HS-5 (cell line): ENCODE data around the gene ARID4B.
"Not testable (repeated sequence)": the region's sequence is repeated elsewhere in the genome, so short reads cannot be mapped to it uniquely, and the experiment has no call there.

Source experiments
- DNase-seq: peaks from one replicate; pipeline ENCODE4 v3.0.0-alpha.2; 2012; ENCODE audit warnings: low read depth

Gene ARID4B

DNA sequence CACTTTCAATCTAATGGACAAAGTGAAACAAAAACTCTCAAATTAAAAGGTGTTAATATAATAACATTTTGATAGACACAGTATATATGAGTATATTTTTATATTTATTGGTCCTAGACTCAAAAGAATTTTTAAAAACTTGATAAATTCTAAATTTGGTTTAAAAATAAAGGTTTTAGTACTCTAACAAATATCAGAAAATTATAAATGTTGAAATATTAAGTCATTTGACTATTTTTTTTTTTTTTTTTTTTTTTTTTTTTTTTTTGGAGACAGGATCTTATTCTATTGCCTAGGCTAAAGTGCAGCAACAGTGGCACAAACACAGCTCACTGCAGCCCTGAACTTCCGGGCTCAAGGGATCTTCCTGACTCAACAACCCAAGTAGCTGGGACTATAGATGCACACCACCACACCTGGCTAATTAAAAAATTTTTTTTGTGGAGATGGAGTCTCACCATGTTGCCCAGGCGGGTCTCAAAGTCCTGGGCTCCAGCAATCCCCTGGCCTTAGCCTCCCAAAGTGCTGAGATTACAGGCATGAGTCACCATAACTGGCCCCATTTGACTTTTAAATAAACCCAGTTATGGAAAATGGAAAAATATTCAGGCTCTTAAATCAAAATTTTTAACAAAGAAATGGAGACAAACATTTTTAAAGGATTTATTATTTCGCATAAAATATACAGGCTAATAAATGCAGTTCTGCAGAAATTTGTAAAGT, 106.2 kb downstream of the ARID4B start:
- DNase-seq: no peak

DNA sequence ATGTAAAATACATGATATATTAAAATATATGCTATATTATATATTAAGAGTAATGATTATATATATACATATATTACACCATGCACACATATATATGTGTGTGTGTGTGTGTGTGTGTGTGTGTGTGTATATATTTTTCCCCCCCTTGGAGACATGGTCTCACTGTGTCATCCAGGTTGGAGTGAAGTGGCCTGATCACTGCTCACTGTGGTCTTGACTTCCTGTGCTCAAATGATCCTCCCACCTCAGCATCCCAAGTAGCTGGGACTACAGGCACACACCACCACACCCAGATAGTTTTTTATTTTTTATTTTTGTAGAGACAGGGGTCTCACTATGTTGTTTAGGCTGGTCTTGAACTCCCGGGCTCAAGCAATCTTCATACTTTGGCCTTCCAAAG, 112.5 kb downstream of the ARID4B start:
- no peak for DNase-seq

DNA sequence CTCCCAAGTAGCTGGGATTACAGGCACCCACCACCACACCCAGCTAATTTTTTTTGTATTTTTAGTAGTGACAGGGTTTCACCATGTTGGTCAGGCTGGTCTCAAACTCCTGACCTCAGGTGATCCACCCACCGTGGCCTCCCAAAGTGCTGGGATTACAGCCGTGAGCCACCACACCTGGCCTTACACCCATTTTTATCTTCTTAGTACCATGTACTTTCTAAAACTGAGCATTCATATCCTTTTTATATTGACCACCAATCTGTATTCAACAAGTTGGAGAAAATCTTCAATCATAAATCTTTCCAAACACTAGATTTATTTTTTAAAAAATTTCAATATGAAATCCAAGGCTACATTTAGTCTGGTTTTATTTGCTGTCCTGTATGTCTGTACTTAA, 113.0 kb downstream of the ARID4B start:
- DNase-seq: not testable (repeated sequence)

- DNase-seq: no peak
These were observed 114.2 kb downstream of the ARID4B start for GRCh38 chr1:235213752-235214151.

- DNase-seq: no peak
These were observed 116.5 kb downstream of the ARID4B start for GRCh38 chr1:235211517-235211916.

DNA sequence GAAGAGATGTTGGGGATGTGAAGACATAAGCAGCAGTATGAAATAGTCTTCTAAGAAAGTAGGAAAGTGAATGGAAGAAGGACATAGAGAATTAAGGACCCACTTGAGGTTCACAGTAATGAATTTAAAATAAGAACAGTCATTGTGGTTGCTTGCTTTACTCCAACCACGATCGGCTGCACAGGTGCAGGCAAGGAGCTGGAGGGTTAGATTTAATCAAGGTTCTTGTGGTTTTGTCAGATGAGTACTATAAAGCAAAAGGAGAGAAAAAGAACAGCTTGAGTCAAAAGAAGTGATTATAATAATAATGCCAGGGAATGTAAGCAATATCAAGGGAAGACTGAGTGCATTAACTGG, 120.8 kb downstream of the ARID4B start:
- DNase-seq: no peak

GRCh38 chr1:235206533-235207208, 121.3 kb downstream of the ARID4B start:
- DNase-seq: no peak

- DNase-seq: no peak
These were observed 122.3 kb downstream of the ARID4B start for GRCh38 chr1:235205687-235206086.

DNA sequence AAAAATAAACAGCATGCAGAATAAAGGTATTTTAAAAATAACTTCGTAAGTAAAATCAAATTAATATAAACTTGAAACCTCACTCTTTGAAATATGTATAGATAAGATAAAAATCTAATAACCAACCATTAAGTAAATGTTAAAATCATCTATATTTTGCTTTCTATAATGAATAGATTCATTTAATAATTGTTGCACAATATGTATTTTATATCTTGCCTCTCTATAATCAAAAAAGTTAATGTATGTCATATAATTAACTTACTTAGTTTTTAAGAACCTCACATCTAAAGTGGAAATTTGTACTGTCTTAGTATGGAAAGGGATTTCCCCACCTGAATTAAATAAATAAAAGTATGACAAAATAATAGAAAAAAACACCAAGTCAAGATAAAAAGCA, 124.6 kb downstream of the ARID4B start:
- no peak for DNase-seq

- DNase-seq: not testable (repeated sequence)
These were observed 125.5 kb downstream of the ARID4B start for GRCh38 chr1:235202447-235202846.

- no peak for DNase-seq
These were observed 128.5 kb downstream of the ARID4B start for GRCh38 chr1:235199441-235199840.

DNA sequence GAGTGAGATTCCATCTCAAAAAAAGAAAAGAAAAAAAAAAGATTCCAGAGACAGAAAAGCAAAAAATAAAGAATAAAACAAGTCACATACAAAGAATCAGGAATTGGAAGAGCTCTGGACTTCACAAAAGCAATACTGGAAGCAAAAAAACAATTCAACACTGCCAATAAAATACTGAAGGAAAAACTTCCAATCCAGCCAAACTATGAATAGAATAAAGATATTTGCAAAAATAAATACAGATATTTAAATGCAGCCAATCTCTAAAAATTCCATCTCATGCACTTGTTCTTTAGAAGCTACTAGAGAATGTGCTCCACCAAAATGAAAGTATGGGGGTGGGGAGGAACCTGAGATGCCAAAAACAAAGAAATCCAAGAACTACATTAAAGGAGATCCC, 137.5 kb downstream of the ARID4B start:
- DNase-seq: no peak

GRCh38 chr1:235187316-235187715, 140.7 kb downstream of the ARID4B start:
- DNase-seq: no peak

DNA sequence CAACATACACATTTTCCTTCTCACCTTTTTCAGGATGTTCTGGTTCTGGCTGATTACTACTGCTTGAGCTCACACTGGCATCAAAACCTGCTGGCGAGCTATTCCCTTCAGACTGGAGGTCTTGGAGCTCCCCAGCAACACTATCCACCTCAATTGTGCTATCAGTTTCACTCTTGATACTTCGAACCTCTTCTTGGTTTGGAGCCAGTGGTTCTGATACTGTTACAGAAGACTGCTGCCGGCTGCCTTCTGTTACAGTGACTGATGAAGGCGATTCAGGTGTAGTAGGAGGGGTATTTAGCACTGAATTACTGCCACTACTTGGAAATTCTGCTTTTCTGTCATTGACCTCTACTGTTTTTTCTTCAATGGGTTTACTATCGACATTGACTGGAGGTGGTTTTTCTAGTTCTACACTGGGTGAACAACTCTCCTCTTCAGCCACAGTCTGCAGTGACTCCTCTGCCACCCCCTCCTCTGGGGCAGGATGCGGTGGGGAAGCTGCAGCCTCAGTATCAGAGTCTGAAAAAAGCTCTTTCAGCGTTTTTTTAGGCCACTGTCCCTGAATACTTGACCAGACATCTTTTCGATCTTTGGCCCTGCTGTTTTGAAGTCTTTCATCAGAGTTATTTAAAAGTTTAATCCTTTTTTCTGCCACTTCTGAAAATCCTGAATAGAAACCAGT, 146.3 kb downstream of the ARID4B start:
- DNase-seq: no peak

DNA sequence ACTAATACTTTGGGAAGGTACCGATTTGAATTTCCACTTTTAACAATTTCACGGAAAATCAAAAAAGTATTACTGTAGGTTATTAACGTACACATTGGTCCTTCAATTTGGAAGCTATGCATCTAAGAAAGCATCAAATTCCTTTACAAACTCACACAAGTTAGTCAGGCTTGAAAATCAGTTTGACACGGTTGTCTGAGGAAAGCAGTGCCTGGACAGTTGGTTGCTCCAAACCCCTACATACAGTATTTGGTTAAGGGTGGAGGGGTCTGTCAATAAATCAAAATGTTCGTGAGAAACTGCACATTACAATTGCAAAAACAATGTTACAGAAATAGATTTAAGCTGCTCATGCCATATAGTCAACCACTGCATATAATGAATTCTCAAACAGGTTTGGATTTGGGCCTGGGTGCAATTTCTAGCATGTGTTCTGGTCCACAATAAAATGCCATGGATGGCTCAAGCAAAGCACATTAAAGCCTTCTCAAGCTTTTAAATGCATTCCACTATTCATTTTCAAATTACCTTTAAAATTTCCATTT, 147.0 kb downstream of the ARID4B start:
- no peak for DNase-seq

- no peak for DNase-seq
These were observed 151.5 kb downstream of the ARID4B start for GRCh38 chr1:235176486-235176885.

DNA sequence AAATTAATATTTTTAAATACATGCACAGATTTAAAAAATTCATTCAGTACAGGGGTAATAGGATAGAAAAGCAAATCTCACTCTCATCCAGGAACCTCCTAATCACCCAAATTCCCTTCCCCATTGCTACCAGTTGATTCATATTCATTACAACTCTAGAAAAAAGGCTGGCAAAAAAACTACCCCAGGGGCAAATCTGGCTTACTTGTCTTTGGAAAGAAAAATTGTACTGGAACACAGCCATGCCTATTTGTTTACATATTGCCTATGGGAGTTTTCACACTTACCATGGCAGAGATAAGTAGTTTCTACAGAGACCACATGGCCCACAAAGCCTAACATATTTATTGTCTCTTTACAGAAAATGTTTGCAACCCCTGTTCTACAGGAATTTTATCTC, 158.0 kb downstream of the ARID4B start:
- DNase-seq: no peak

DNA sequence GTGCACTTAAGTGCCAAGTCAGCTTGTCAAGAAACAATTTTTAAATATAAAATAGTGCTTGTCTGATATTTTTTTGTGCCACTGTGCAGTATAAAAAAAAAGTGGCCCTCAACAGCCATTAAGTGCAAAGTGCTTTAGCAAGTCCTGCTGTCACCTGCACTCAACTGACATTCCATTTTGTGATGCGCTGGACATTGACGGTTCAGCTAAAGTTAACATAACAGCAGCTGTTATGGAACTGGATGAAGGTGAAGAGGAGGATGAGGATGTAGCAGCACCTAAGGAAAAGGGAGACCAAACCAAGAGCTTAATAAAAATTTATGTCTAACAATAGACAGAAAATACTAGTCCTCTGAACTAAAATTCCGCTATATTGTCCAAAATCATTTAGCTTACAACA, 159.6 kb downstream of the ARID4B start:
- no peak for DNase-seq

DNA sequence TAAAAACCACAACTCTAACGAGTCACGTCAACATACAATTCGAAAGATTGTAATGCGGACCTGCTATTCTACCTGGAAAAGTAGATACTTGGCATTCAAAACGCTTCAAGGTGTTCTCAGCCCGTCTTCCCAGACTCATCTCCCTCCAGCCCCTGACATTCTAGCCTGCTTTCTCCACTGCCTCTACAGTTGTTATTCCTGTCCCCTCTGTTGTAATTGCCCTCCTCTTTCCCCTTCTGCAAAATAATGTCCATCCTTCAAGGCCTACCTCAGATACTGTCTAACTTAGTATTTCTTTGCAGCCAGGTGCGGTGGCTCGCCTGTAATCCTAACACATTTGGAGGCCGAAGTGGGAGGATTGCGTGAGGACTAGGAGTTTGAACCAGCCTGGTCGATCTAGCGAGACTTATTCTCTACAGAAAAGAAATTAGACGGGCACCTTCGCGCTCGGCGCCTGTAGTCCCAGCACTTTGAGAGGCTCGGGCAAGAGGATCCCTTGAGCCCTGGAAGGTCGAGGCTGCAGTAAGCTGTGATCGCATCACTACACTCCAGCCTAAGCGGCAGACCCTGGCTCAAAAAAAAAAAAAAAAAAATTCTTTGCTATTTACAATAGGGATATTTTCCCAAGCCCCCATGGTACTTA, 166.2 kb downstream of the ARID4B start:
- no peak for DNase-seq

DNA sequence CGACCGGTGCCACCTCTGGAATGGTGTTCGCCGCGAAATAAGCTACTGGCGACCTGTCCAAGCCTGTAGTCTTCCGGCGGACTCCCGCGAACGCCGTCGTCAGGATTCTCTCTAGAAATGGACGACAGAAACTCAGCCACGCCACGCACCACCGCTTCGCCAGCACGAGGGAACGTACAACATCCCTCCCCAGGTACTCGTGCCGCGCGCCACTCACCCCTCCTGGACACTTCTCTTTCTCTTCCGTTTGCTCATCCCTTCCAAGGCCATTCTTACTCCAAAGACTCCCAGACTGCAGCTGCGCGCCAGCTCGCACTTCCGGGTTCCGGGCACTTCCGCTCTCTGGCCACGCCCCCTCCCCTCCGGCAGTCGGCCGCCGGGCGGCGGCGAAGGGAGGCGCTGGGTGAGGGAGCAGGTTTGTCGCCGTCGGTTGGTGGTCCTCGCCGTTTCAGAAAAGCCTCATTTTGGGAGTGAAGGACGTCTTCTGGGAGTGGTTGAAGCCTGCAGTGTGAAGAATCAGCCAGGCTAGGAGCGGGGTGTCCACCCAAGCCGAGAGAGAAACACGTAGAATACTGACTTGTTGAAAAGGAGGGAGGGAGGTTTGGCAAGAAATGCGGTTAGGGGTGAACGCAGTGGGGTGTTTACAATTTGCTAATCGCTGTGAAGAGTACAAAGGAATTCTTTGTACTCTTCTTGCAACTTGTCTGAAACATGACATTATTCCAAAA, 166.9 kb downstream of the ARID4B start, which contains the start of gene RBM34:
TSS of gene RBM34 (minus strand) at position 294 of the 728 bp plus-strand sequence. CDS start at position 270, 24 bp downstream.
- peak; percentile 66 for DNase-seq

DNA sequence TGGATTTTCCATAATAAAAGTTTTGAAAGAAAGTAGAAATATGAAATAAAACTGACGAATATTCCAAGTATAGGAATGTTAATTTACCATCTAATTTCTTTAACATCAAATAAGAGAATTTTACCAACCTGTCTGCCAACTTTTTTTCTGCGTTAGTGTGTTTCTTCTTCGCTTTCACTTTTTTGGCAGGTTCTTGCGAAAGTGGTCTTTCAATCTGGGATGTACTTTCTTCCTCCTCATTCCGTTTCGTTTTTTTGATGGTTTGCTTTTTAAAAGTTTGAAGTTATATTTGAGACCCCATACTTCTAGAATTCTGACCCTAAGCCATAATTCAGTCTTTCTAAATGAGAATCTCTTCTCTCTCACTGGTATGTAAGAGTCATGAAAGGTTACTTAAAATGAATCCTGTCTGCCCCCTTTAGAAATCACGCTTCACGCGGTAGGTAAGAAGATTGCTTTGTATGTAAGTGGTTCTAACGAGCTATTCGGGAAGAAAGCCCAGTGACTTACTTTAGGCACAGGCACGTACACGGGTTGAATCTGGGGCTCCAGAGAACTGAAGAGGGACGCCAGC, 167.5 kb downstream of the ARID4B start:
- peak; percentile 38 for DNase-seq
